Ishikawa (cell line): ENCODE results near the gene MACF1.

Experiments
- CEBPB ChIP-seq: IDR thresholded peaks from 2 replicates; pipeline ENCODE4 v1.6.1; 2012
- CREB1 ChIP-seq: IDR thresholded peaks from 2 replicates; pipeline ENCODE4 v1.6.1; 2012; ENCODE audit warnings: low read depth
- EGR1 ChIP-seq: IDR thresholded peaks from 2 replicates; pipeline ENCODE4 v1.6.1; 2012
- EP300 ChIP-seq: IDR thresholded peaks from 2 replicates; pipeline ENCODE4 v1.6.1; 2012; ENCODE audit warnings: borderline replicate concordance
- FOXM1 ChIP-seq: IDR thresholded peaks from 2 replicates; pipeline ENCODE4 v1.6.1; 2012; ENCODE audit warnings: low read depth, borderline replicate concordance
- MAX ChIP-seq: IDR thresholded peaks from 2 replicates; pipeline ENCODE4 v1.6.1; 2012
- NFIC ChIP-seq: IDR thresholded peaks from 2 replicates; pipeline ENCODE4 v1.6.1; 2012
- RAD21 ChIP-seq: IDR thresholded peaks from 2 replicates; pipeline ENCODE4 v1.6.1; 2012; ENCODE audit warnings: low read depth
- REST ChIP-seq: IDR thresholded peaks from 2 replicates; pipeline ENCODE4 v1.6.1; 2012; ENCODE audit warnings: low read depth, mild to moderate bottlenecking
- TAF1 ChIP-seq: IDR thresholded peaks from 2 replicates; pipeline ENCODE4 v1.6.1; 2012; ENCODE audit warnings: low read depth, mild to moderate bottlenecking
- TCF12 ChIP-seq: IDR thresholded peaks from 2 replicates; pipeline ENCODE4 v1.6.1; 2012; ENCODE audit warnings: low read depth
- TEAD4 ChIP-seq: IDR thresholded peaks from 2 replicates; pipeline ENCODE4 v1.6.1; 2012
- YY1 ChIP-seq: IDR thresholded peaks from 2 replicates; pipeline ENCODE4 v1.6.1; 2012; ENCODE audit warnings: low read depth
- ZBTB7A ChIP-seq: IDR thresholded peaks from 2 replicates; pipeline ENCODE4 v1.6.1; 2012; ENCODE audit warnings: low read depth
- TF ChIP-seq, protein P1 (sequence below): IDR thresholded peaks from 2 replicates; pipeline ENCODE4 v1.6.1; 2012

MACF1 gene

GRCh38 chr1:39333296-39333695, 128.8 kb downstream of the MACF1 start:
- TF ChIP-seq TCF12 (no peak), YY1 (no peak), REST (no peak), RAD21 (no peak), FOXM1 (no peak), CEBPB (no peak), CREB1 (no peak), EP300 (no peak), NFIC (no peak), EGR1 (no peak), TAF1 (no peak), TEAD4 (no peak), ZBTB7A (no peak), MAX (no peak)
- TF ChIP-seq, protein P1, sequence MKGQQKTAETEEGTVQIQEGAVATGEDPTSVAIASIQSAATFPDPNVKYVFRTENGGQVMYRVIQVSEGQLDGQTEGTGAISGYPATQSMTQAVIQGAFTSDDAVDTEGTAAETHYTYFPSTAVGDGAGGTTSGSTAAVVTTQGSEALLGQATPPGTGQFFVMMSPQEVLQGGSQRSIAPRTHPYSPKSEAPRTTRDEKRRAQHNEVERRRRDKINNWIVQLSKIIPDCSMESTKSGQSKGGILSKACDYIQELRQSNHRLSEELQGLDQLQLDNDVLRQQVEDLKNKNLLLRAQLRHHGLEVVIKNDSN: no peak

DNA sequence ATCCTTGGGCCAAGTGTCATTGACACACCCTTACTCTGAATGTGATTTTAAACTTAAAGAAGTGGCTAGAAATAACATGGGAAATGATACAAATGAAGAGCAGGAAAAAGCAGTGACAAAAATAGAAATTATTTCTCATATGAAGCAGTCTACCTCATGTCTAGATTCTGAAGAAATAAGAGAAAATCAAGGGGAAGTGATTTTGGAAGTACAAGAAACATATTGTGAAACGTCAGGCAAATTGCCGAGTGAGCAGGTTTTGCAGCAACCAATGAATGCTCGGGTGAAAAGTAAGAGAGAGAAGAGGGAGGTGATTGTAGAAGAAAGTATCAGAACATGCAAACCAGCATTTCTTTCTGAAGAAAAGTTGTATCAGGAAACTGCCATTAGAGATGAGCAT, 130.7 kb downstream of the MACF1 start:
- TF ChIP-seq NFIC (no peak), ZBTB7A (no peak), EGR1 (no peak)

DNA sequence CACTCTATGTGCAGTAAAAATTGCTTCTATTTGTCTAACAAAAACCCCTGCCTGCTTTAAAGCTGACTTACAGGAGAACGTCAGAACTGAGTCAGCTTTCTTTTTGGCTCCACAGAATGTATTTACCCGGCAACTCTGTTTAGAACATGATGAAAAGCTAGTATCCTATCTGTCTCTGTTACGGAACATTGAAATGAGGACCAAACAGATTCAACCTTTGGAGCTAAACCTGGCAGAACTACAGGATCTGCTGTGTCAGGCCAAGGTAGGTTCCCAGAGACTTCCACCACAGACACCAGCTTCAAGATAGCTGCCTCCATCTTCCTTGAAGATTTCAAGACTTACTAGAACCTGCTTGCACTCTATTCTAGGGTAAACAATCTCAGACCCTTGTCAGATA, 132.6 kb downstream of the MACF1 start:
- TF ChIP-seq, protein P1: no peak
- TF ChIP-seq CREB1 (no peak), TEAD4 (no peak), REST (no peak), ZBTB7A (no peak), NFIC (no peak), EGR1 (no peak), TCF12 (no peak), FOXM1 (no peak), CEBPB (no peak), TAF1 (no peak), MAX (no peak), YY1 (no peak), RAD21 (no peak), EP300 (no peak)

DNA sequence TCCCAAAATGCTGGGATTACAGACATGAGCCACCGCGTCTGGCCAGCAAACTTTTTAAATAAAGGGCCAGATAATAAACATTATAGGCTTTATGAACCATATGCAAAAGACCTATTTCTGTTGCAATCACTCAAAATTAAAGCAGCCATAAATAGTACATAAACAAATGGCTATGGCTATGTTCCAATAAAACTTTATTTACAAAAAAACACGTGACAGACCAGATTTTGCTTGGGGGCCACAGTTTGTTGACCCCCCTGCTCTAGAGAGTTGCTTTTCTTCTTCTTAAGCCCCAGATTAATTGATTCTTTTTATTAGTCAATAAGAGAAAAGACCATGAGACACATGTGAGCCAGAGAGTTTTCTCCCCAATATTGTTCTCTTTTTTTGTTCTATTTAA, 138.3 kb downstream of the MACF1 start:
- no peak for TF ChIP-seq EP300
- TF ChIP-seq MAX: no peak
- TF ChIP-seq RAD21: no peak
- TF ChIP-seq CEBPB: no peak
- TF ChIP-seq, protein P1: no peak

DNA sequence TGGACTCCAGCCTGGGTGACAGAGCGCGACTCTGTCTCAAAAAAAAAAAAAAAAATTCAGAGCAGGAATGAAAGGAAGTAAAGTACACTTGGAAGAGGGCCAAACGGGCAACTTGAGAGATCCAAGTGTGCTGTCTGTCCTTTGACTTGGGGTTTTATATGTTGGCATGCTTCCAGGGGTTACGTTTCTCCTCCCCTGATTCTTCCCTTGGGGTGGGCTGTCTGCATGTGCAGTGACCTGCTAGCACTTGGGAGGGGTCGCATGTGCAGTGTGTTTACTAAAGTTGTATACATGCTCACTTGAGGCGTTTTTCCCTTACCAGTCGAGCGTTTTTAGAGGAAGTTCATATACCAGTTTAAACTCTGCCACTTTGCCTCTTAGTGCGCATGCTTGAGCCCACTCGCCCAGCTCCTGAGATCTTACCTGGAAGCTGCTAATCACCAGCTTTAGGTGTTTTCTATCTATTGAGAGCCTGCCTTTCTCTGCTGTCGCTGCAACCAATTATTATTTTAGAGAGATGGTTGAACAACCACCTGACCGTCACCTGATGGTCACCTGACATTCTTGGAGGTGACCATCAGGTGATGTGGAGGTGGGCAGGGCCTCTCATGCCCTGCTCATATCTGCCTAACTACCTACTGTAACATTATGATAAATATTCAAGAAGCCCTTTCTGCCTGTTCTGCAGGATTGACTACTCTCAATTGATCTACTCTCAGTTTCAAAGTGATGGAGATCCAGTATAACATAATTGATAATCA, 140.1 kb downstream of the MACF1 start:
- TF ChIP-seq EGR1: no peak
- no peak; the same call in 1 of the 2 replicates for TF ChIP-seq MAX
- no peak for TF ChIP-seq ZBTB7A
- no peak for TF ChIP-seq EP300
- no peak for TF ChIP-seq FOXM1
- no peak for TF ChIP-seq YY1
- no peak for TF ChIP-seq TEAD4
- no peak for TF ChIP-seq TAF1
- TF ChIP-seq, protein P1: peak; percentile 87
- TF ChIP-seq NFIC: peak; percentile 78
- TF ChIP-seq CREB1: no peak
- no peak for TF ChIP-seq REST
